PC-9 (cell line): ENCODE results near the gene TCP11L2. TPM values are rescaled to one million over a fixed set of nuclear protein-coding genes. Genes with fewer than 3 reads are reported as not detected.

Source experiments
- BruUV-seq: library from RNA; stranded (reverse); fragments of 400-500 nt; replicated peaks from 2 replicates; lab custom pipeline; 2021; lab: Mats Ljungman, UMichigan
- CTCF ChIA-PET: fragments of 300-600 bp; sonication (Branson Sonifier 250); formaldehyde crosslinking; loops from one replicate; lab custom pipeline; 2022; ENCODE audit warnings: antibody characterized with exemption; lab: Charles Lee
- POLR2A ChIA-PET: fragments of 300-600 bp; sonication (Branson Sonifier 250); formaldehyde crosslinking; loops from one replicate; lab custom pipeline; 2022; ENCODE audit warnings: antibody characterized with exemption; ENCODE audit not compliant: unreplicated experiment; lab: Charles Lee
- DNase-seq, 2 experiments: peaks; one replicate each; pipeline versions ENCODE4 v3.0.0 to v3.0.0-alpha.2; 2015 to 2022; ENCODE audit warnings: mixed read lengths in 1 of 2
- H2AFZ ChIP-seq: fragments of 200-600 bp; sonication (generic); 2 replicates; pipeline ENCODE4 v1.8.1; 2017; ENCODE audit warnings: antibody characterized with exemption
- H3F3A ChIP-seq: fragments of 200-600 bp; sonication (generic); 2 replicates; pipeline ENCODE4 v1.8.1; 2017; ENCODE audit warnings: antibody characterized with exemption, mild to moderate bottlenecking, low read depth; ENCODE audit not compliant: insufficient read depth
- H3K27ac ChIP-seq: fragments of 200-600 bp; sonication (generic); 2 replicates; pipeline ENCODE4 v1.6.1; 2016; ENCODE audit warnings: mixed run types
- H3K27me3 ChIP-seq: fragments of 200-600 bp; sonication (generic); 2 replicates; pipeline ENCODE4 v1.6.1; 2016; ENCODE audit warnings: low read depth, mixed run types; ENCODE audit not compliant: insufficient read depth
- H3K36me3 ChIP-seq: fragments of 200-600 bp; sonication (generic); 2 replicates; pipeline ENCODE4 v1.6.1; 2016; ENCODE audit warnings: low read depth, mixed run types
- H3K4me1 ChIP-seq: fragments of 200-600 bp; sonication (generic); replicated peaks from 2 replicates; pipeline ENCODE4 v1.6.1; 2016; ENCODE audit warnings: mixed run types; ENCODE audit not compliant: insufficient read depth
- H3K4me2 ChIP-seq: fragments of 200-600 bp; sonication (generic); 2 replicates; pipeline ENCODE4 v1.6.1; 2017; ENCODE audit warnings: mixed run types
- H3K4me3 ChIP-seq: fragments of 200-600 bp; sonication (generic); 2 replicates; pipeline ENCODE4 v1.6.1; 2016; ENCODE audit warnings: mixed run types
- H3K79me2 ChIP-seq: fragments of 200-600 bp; sonication (generic); 2 replicates; pipeline ENCODE4 v1.6.1; 2017; ENCODE audit warnings: low read depth, mixed run types
- H3K9me2 ChIP-seq: fragments of 200-600 bp; sonication (generic); 2 replicates; pipeline ENCODE4 v1.8.1; 2017; ENCODE audit warnings: mild to moderate bottlenecking; ENCODE audit not compliant: insufficient read depth
- H3K9me3 ChIP-seq: fragments of 200-600 bp; sonication (generic); 2 replicates; pipeline ENCODE4 v1.8.1; 2016; ENCODE audit warnings: low read depth; ENCODE audit not compliant: insufficient read depth
- H4K20me1 ChIP-seq: fragments of 200-600 bp; sonication (generic); 2 replicates; pipeline ENCODE4 v1.8.1; 2017; ENCODE audit not compliant: insufficient read depth
- CTCF ChIP-seq: fragments of 200-600 bp; sonication (generic); conservative IDR thresholded peaks from 2 replicates; pipeline ENCODE4 v1.6.1; 2017; ENCODE audit warnings: mixed run types, antibody characterized with exemption, mild to moderate bottlenecking, moderate library complexity
- EZH2 ChIP-seq: fragments of 200-600 bp; sonication (generic); IDR thresholded peaks from 2 replicates; pipeline ENCODE4 v1.8.0; 2017; ENCODE audit warnings: antibody characterized with exemption, low read depth
- intact Hi-C: fragments of 100-400 bp; cut with micrococcal nuclease; formaldehyde crosslinking; loops from one replicate; pipeline ENCODE4 v1.10.0; 2022; ENCODE audit not compliant: unreplicated experiment
- total RNA-seq: library from RNA; stranded (reverse); gene quantifications from 2 replicates; pipeline ENCODE4 v1.2.3, GENCODE V29; 2021

The TCP11L2 gene
- total RNA-seq, 1 experiment from 2014 or later = 34.6 TPM

GRCh38 chr12:106304797-106305196 is 2.3 kb downstream of the TCP11L2 start:
- H3K79me2 ChIP-seq = peaks cover 38% of the 10 kb centered on the region
- ChIA-PET POLR2A (no interaction called here), CTCF (interaction anchor here (0.6 kb wide), 1 partner anchor 672 kb away, joined by 8 read pairs; no protein-coding TSS in a partner anchor)
- no TSS peak for BruUV-seq
- no peaks in the 10 kb centered on the region for H3K9me3 ChIP-seq
- peaks cover 38% of the 10 kb centered on the region for H3F3A ChIP-seq
- no peaks in the 10 kb centered on the region for H4K20me1 ChIP-seq
- intact Hi-C loops = loop anchor here (5.0 to 10.0 kb wide), 2 partner anchors 38 to 170 kb away; partner anchors contain the start of gene NUAK1
- no peaks in the 10 kb centered on the region for H3K27me3 ChIP-seq
- no peak overlapping the region for H2AFZ ChIP-seq
- TF ChIP-seq EZH2 (no peak), CTCF (no peak)
- no peak overlapping the region for H3K4me3 ChIP-seq
- no peak overlapping the region for H3K27ac ChIP-seq
- no peaks in the 10 kb centered on the region for H3K36me3 ChIP-seq
- no peak for DNase-seq
- H3K9me2 ChIP-seq = no peaks in the 10 kb centered on the region
- peaks cover 66% of the 10 kb centered on the region for H3K4me1 ChIP-seq
- H3K4me2 ChIP-seq = peak overlapping the region; percentile 87

- H3F3A ChIP-seq = peaks cover 35% of the 10 kb centered on the region
- DNase-seq = peak in 1 of 2 experiments; percentile 49
- intact Hi-C loops = loop anchor here (10.0 kb wide), 1 partner anchor 171 kb away; the partner anchor contains the start of gene NUAK1
These were observed 2.8 kb downstream of the TCP11L2 start for GRCh38 chr12:106305376-106305775.

GRCh38 chr12:106307181-106307580 is 4.6 kb downstream of the TCP11L2 start:
- peaks cover 20% of the 10 kb centered on the region; the same call in 1 of the 2 replicates for H3F3A ChIP-seq

More at GRCh38 chr12:106305376-106305775, 2.8 kb downstream of the TCP11L2 start:
- Histone ChIP-seq H2AFZ (no peak overlapping the region), H3K4me2 (peak overlapping the region; percentile 87; the same call in 1 of the 2 replicates), H3K4me1 (peaks cover 61% of the 10 kb centered on the region), H3K36me3 (no peaks in the 10 kb centered on the region), H3K9me3 (no peaks in the 10 kb centered on the region), H3K27me3 (no peaks in the 10 kb centered on the region), H3K27ac (no peak overlapping the region), H3K9me2 (no peaks in the 10 kb centered on the region), H3K4me3 (no peak overlapping the region), H3K79me2 (peaks cover 38% of the 10 kb centered on the region), H4K20me1 (no peaks in the 10 kb centered on the region)
- ChIA-PET CTCF (interaction anchor here (0.6 kb wide), 1 partner anchor 671 kb away, joined by 8 read pairs; no protein-coding TSS in a partner anchor), POLR2A (no interaction called here)
- TF ChIP-seq EZH2 = no peak
- TF ChIP-seq CTCF = no peak
- no TSS peak for BruUV-seq

More at GRCh38 chr12:106307181-106307580, 4.6 kb downstream of the TCP11L2 start:
- intact Hi-C loops = loop anchor here (10.0 kb wide), 1 partner anchor 172 kb away; the partner anchor contains the start of gene NUAK1
- Histone ChIP-seq H2AFZ (no peak overlapping the region), H3K27me3 (no peaks in the 10 kb centered on the region), H3K27ac (no peak overlapping the region), H3K79me2 (peaks cover 38% of the 10 kb centered on the region), H3K9me3 (no peaks in the 10 kb centered on the region), H3K4me1 (peaks cover 48% of the 10 kb centered on the region), H3K4me3 (no peak overlapping the region; the same call in 1 of the 2 replicates), H3K9me2 (no peaks in the 10 kb centered on the region), H4K20me1 (no peaks in the 10 kb centered on the region), H3K4me2 (peak overlapping the region; percentile 41), H3K36me3 (no peaks in the 10 kb centered on the region)
- no TSS peak for BruUV-seq
- ChIA-PET POLR2A (interaction anchor here (0.7 kb wide), 1 partner anchor 55 kb away, joined by 8 read pairs; no protein-coding TSS in a partner anchor), CTCF (no interaction called here)
- peak in 1 of 2 experiments; percentile 66 for DNase-seq
- TF ChIP-seq CTCF (no peak), EZH2 (no peak)
